Upper lobe of left lung (tissue), 4 donors: ENCODE results near the gene RAB34.

Source experiments
- POLR2AphosphoS5 ChIP-seq, 2 donors: sonication (generic); formaldehyde crosslinking; IDR thresholded peaks; one replicate each; pipeline ENCODE4 v1.5.1; 2017; ENCODE audit warnings: antibody characterized with exemption in 2 of 2
- TF ChIP-seq, protein P1 (sequence below), 6 experiments: fragments of 450-650 bp in 4 of 6; fragments of 200-600 bp in 2 of 6; sonication (generic) in 2 of 6; IDR thresholded peaks; one replicate each; pipeline ENCODE4 v1.5.1; 2016 to 2019; ENCODE audit warnings: antibody characterized with exemption in 6 of 6

DNA sequence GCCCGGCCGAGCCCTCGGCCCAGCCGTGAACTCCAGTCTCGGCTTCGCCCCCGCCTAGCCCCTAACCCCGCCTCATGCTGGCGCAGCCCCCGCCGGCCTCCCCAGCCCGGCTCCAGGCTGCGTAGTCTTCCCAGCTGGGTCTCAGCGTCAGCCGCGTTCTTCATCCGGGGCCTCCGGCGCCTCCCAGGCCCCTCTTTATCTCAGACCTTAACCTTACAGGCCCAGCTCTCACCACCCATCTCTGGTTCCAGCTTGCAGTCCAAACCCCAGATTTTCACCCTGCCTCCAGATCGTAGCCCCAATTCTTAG is 6.0 kb downstream of the RAB34 start, which contains the start of gene PROCA1:
- TF ChIP-seq, protein P1, sequence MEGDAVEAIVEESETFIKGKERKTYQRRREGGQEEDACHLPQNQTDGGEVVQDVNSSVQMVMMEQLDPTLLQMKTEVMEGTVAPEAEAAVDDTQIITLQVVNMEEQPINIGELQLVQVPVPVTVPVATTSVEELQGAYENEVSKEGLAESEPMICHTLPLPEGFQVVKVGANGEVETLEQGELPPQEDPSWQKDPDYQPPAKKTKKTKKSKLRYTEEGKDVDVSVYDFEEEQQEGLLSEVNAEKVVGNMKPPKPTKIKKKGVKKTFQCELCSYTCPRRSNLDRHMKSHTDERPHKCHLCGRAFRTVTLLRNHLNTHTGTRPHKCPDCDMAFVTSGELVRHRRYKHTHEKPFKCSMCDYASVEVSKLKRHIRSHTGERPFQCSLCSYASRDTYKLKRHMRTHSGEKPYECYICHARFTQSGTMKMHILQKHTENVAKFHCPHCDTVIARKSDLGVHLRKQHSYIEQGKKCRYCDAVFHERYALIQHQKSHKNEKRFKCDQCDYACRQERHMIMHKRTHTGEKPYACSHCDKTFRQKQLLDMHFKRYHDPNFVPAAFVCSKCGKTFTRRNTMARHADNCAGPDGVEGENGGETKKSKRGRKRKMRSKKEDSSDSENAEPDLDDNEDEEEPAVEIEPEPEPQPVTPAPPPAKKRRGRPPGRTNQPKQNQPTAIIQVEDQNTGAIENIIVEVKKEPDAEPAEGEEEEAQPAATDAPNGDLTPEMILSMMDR (IDR thresholded peaks at IDR 0.05), result no peak
- TF ChIP-seq POLR2AphosphoS5 (IDR thresholded peaks at IDR 0.05), result no peak
